GM13976 (cell line): ENCODE measurements around the gene RTF1.

Experiments used
- DNase-seq: peaks from one replicate; pipeline ENCODE4 v3.0.0; 2012; ENCODE audit warnings: low spot score
- CTCF ChIP-seq: IDR thresholded peaks from 2 replicates; pipeline ENCODE4 v1.5.1; 2012; ENCODE audit warnings: borderline replicate concordance, mild to moderate bottlenecking; ENCODE audit not compliant: insufficient read depth; ENCODE audit errors: extremely low read depth, missing control alignments, control extremely low read depth
- in situ Hi-C: fragments of 300-500 bp; cut with MboI; formaldehyde crosslinking; loops from one replicate; pipeline ENCODE4 v1.12.0; 2022; ENCODE audit warnings: low sequenced_read_pairs, mixed read lengths, inconsistent platforms; ENCODE audit not compliant: unreplicated experiment

RTF1 gene

GRCh38 chr15:41498657-41499056 is 81.8 kb downstream of the RTF1 start:
- DNase-seq, result no peak
- TF ChIP-seq CTCF, result no peak
- in situ Hi-C loops, result no loop called here

GRCh38 chr15:41499109-41499851 is 82.4 kb downstream of the RTF1 start:
- in situ Hi-C loops, result no loop called here
- TF ChIP-seq CTCF, result no peak
- no peak for DNase-seq

- DNase-seq, result peak; percentile 59
- in situ Hi-C loops, result no loop called here
- TF ChIP-seq CTCF, result no peak
Observed at GRCh38 chr15:41501191-41501917, 84.5 kb downstream of the RTF1 start.

GRCh38 chr15:41501931-41502794 is 85.3 kb downstream of the RTF1 start:
- TF ChIP-seq CTCF, result no peak
- peak; percentile 60 for DNase-seq
- in situ Hi-C loops, result no loop called here

- in situ Hi-C loops, result no loop called here
- no peak for DNase-seq
- TF ChIP-seq CTCF, result no peak
Observed at GRCh38 chr15:41502795-41503668, 86.1 kb downstream of the RTF1 start.
